ENCODE results near the gene GRM7. TPM values are rescaled to one million over a fixed set of nuclear protein-coding genes. Genes with fewer than 3 reads are reported as not detected.

The GRM7 gene
- total RNA-seq, 1 experiment from 2014 or later: 0.28 TPM

GRCh38 chr3:6912240-6912639, 51.3 kb downstream of the GRM7 start:
- H3K27me3 ChIP-seq (ENCODE audit: insufficient read depth, low read length): no peaks in the 10 kb centered on the region
- Mint-ChIP-seq H3K27me3 (ENCODE audit: low read depth) (no peaks in the 10 kb centered on the region), H3K27ac (no peak overlapping the region), H3K4me3 (no peak overlapping the region), H3K36me3 (ENCODE audit: insufficient read depth in 1 of 3, low read depth in 3 of 3) (no peaks in the 10 kb centered on the region; a peak in 1 of 7 replicates), H3K9me3 (no peaks in the 10 kb centered on the region), H3K4me1 (0 out of 4 replicates have a peak, but pooled peaks cover 0 to 2% of the 10 kb centered on the region in 2 experiments)
- WGBS (ENCODE audit: extremely low coverage, insufficient read length, low lambda C conversion rate): no CpG with 5 or more reads among the region's 3 CpGs
- H3K23ac ChIP-seq (ENCODE audit: insufficient read length, low read depth, low read length): no peak overlapping the region
- no peaks in the 10 kb centered on the region for H3K4me1 ChIP-seq (ENCODE audit: insufficient read depth, low read length)
- H2AK5ac ChIP-seq (ENCODE audit: insufficient read length, low read length): no peak overlapping the region
- no peak overlapping the region for H2BK15ac ChIP-seq (ENCODE audit: low read depth, low read length)
- H2BK5ac ChIP-seq (ENCODE audit: insufficient read length, low read length): no peak overlapping the region
- no peak overlapping the region for H3K4ac ChIP-seq (ENCODE audit: low read depth, low read length)
- H4K5ac ChIP-seq (ENCODE audit: insufficient read length, low read depth, low read length): no peak overlapping the region
- H3T11ph ChIP-seq (ENCODE audit: low read length): no peak overlapping the region
- no peak for DNase-seq
- H2BK120ac ChIP-seq (ENCODE audit: low read depth, low read length, poor library complexity, severe bottlenecking): no peak overlapping the region
- no peak overlapping the region for H3K4me2 ChIP-seq (ENCODE audit: insufficient read depth, insufficient read length, low read length)
- no peaks in the 10 kb centered on the region for H3K79me2 ChIP-seq (ENCODE audit: insufficient read depth, low read length)
- H3K27ac ChIP-seq (ENCODE audit: insufficient read length, low read depth, low read length): no peak overlapping the region
- no peaks in the 10 kb centered on the region for H3K9me3 ChIP-seq (ENCODE audit: control insufficient read depth, low read depth, low read length)
- no peaks in the 10 kb centered on the region for H3K79me1 ChIP-seq (ENCODE audit: insufficient read depth, low read depth, low read length, poor library complexity, severe bottlenecking)
- no peak overlapping the region for H2AFZ ChIP-seq (ENCODE audit: low read length)
- no peaks in the 10 kb centered on the region for H3K23me2 ChIP-seq (ENCODE audit: insufficient read length, low read depth, low read length, poor library complexity, severe bottlenecking)
- H4K8ac ChIP-seq (replicated peaks; ENCODE audit: insufficient read length, low read depth, low read length): no peak overlapping the region
- no peak overlapping the region for H2BK20ac ChIP-seq (ENCODE audit: low read depth, low read length, poor library complexity, severe bottlenecking)
- H3K18ac ChIP-seq (ENCODE audit: insufficient read length, low read depth, low read length): no peak overlapping the region
- no peak overlapping the region for H2BK12ac ChIP-seq (ENCODE audit: insufficient read length, low read depth, low read length)
- no peak overlapping the region for H4K91ac ChIP-seq (ENCODE audit: insufficient read length, low read depth, low read length)
- no peak overlapping the region for H3K9ac ChIP-seq (ENCODE audit: extremely low read depth, insufficient read length, low read length)
- H3K14ac ChIP-seq (ENCODE audit: insufficient read depth, low read length): no peak overlapping the region
- H4K20me1 ChIP-seq (ENCODE audit: control insufficient read depth, insufficient read depth, insufficient read length): no peaks in the 10 kb centered on the region
- TF ChIP-seq, protein P1, sequence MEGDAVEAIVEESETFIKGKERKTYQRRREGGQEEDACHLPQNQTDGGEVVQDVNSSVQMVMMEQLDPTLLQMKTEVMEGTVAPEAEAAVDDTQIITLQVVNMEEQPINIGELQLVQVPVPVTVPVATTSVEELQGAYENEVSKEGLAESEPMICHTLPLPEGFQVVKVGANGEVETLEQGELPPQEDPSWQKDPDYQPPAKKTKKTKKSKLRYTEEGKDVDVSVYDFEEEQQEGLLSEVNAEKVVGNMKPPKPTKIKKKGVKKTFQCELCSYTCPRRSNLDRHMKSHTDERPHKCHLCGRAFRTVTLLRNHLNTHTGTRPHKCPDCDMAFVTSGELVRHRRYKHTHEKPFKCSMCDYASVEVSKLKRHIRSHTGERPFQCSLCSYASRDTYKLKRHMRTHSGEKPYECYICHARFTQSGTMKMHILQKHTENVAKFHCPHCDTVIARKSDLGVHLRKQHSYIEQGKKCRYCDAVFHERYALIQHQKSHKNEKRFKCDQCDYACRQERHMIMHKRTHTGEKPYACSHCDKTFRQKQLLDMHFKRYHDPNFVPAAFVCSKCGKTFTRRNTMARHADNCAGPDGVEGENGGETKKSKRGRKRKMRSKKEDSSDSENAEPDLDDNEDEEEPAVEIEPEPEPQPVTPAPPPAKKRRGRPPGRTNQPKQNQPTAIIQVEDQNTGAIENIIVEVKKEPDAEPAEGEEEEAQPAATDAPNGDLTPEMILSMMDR (conservative IDR thresholded peaks at IDR 0.05): no peak
- no peak overlapping the region for H3K56ac ChIP-seq (ENCODE audit: insufficient read length, low read depth, low read length)
